Activated B cell treated with CpG ODN at 0.5 μM for 24 hours (primary cell): ENCODE data around the gene MTG1. TPM values are rescaled to one million over a fixed set of nuclear protein-coding genes. Genes with fewer than 3 reads are reported as not detected.

Source experiments
- ATAC-seq: fragments of 200-7000 bp; cut with Tn5 transposase; one replicate; pipeline ENCODE4 v1.10.0; 2021; ENCODE audit warnings: low read depth, mild to moderate bottlenecking, moderate library complexity
- CTCF ChIA-PET: fragments of 350-600 bp; sonication (Branson Sonifier 250); formaldehyde crosslinking; loops from one replicate; lab custom pipeline; 2021; ENCODE audit warnings: antibody characterized with exemption; lab: Charles Lee
- POLR2A ChIA-PET: fragments of 350-600 bp; sonication (Branson Sonifier 250); formaldehyde crosslinking; loops from one replicate; lab custom pipeline; 2021; ENCODE audit warnings: antibody characterized with exemption; lab: Charles Lee
- DNase-seq: peaks from one replicate; pipeline ENCODE4 v3.0.0; 2022
- H3K27ac Mint-ChIP-seq: one replicate; pipeline ENCODE4 v1.8.0; 2020; ENCODE audit warnings: mixed read lengths
- H3K27me3 Mint-ChIP-seq: one replicate; pipeline ENCODE4 v1.8.0; 2021; ENCODE audit warnings: mixed read lengths
- H3K36me3 Mint-ChIP-seq: one replicate; pipeline ENCODE4 v1.8.0; 2021; ENCODE audit warnings: low read depth, mixed read lengths
- H3K4me1 Mint-ChIP-seq: one replicate; pipeline ENCODE4 v1.8.0; 2021; ENCODE audit warnings: mixed read lengths
- H3K4me3 Mint-ChIP-seq: one replicate; pipeline ENCODE4 v1.8.0; 2020; ENCODE audit warnings: mild to moderate bottlenecking, mixed read lengths
- H3K9me3 Mint-ChIP-seq: one replicate; pipeline ENCODE4 v1.8.0; 2020; ENCODE audit warnings: mixed read lengths
- intact Hi-C: fragments of 100-400 bp; cut with micrococcal nuclease; formaldehyde crosslinking; loops from one replicate; pipeline ENCODE4 v1.15.1; 2024
- total RNA-seq: library from RNA; stranded (reverse); gene quantifications from 2 replicates; pipeline ENCODE4 v1.2.3, GENCODE V29; 2022
- TF ChIP-seq, protein P1 (sequence below): fragments of 200-600 bp; IDR thresholded peaks from one replicate; pipeline ENCODE4 v1.8.0; 2022; ENCODE audit warnings: antibody characterized with exemption, mild to moderate bottlenecking

MTG1 gene
- total RNA-seq, 1 donor from 2014 or later, result 83.1 TPM

DNA sequence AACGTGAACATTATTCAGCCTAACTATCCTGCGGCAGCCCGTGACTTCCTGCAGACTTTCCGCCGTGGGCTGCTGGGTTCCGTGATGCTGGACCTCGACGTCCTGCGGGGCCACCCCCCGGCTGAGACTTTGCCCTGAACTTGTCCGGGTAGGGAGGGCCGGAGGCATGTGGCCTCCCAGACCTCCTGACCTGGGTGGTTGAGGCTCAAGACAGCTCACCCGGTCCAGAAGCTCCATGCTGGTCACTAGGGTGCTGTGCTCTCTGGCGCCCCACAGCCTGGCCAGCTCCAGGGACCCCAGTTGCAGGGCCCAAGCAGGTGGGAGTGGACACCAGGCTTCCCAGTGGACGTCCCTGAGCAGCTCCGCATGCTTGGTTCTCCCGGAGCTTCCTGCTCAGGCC, 26.1 kb downstream of the MTG1 start:
- Mint-ChIP-seq H3K27me3 (no peaks in the 10 kb centered on the region), H3K9me3 (no peaks in the 10 kb centered on the region), H3K27ac (no peak overlapping the region), H3K4me1 (peaks cover 3% of the 10 kb centered on the region), H3K36me3 (peaks cover 40% of the 10 kb centered on the region), H3K4me3 (no peak overlapping the region)
- POLR2A ChIA-PET, result no interaction called here
- CTCF ChIA-PET, result no interaction called here
- DNase-seq (no peak), ATAC-seq (no peak)
- intact Hi-C loops, result no loop called here
- TF ChIP-seq, protein P1, sequence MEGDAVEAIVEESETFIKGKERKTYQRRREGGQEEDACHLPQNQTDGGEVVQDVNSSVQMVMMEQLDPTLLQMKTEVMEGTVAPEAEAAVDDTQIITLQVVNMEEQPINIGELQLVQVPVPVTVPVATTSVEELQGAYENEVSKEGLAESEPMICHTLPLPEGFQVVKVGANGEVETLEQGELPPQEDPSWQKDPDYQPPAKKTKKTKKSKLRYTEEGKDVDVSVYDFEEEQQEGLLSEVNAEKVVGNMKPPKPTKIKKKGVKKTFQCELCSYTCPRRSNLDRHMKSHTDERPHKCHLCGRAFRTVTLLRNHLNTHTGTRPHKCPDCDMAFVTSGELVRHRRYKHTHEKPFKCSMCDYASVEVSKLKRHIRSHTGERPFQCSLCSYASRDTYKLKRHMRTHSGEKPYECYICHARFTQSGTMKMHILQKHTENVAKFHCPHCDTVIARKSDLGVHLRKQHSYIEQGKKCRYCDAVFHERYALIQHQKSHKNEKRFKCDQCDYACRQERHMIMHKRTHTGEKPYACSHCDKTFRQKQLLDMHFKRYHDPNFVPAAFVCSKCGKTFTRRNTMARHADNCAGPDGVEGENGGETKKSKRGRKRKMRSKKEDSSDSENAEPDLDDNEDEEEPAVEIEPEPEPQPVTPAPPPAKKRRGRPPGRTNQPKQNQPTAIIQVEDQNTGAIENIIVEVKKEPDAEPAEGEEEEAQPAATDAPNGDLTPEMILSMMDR, result no peak

- CTCF ChIA-PET, result no interaction called here
- peaks cover 35% of the 10 kb centered on the region for H3K36me3 Mint-ChIP-seq
- POLR2A ChIA-PET, result no interaction called here
- no peak overlapping the region for H3K27ac Mint-ChIP-seq
- TF ChIP-seq, protein P1, result no peak
- H3K9me3 Mint-ChIP-seq, result no peaks in the 10 kb centered on the region
- intact Hi-C loops, result no loop called here
- ATAC-seq, result no peak
- no peak for DNase-seq
- H3K4me1 Mint-ChIP-seq, result peaks cover 3% of the 10 kb centered on the region
- H3K27me3 Mint-ChIP-seq, result no peaks in the 10 kb centered on the region
- H3K4me3 Mint-ChIP-seq, result no peak overlapping the region
Observed at GRCh38 chr10:133420579-133420978, 26.6 kb downstream of the MTG1 start.

GRCh38 chr10:133421336-133422222, 27.6 kb downstream of the MTG1 start:
- no peaks in the 10 kb centered on the region for H3K9me3 Mint-ChIP-seq
- H3K4me3 Mint-ChIP-seq, result no peak overlapping the region
- TF ChIP-seq, protein P1, result no peak
- CTCF ChIA-PET, result no interaction called here
- peaks cover 28% of the 10 kb centered on the region for H3K36me3 Mint-ChIP-seq
- DNase-seq, result no peak
- intact Hi-C loops, result no loop called here
- H3K4me1 Mint-ChIP-seq, result peaks cover 3% of the 10 kb centered on the region
- H3K27me3 Mint-ChIP-seq, result no peaks in the 10 kb centered on the region
- POLR2A ChIA-PET, result interaction anchor here (1.3 kb wide), 1 partner anchor 32 kb away, joined by 4 read pairs; no protein-coding TSS in a partner anchor
- H3K27ac Mint-ChIP-seq, result no peak overlapping the region
- no peak for ATAC-seq

- TF ChIP-seq, protein P1, result no peak
- H3K4me3 Mint-ChIP-seq, result no peak overlapping the region
- CTCF ChIA-PET, result no interaction called here
Observed at GRCh38 chr10:133422223-133422806, 28.4 kb downstream of the MTG1 start.

More at GRCh38 chr10:133422223-133422806, 28.4 kb downstream of the MTG1 start:
- no peaks in the 10 kb centered on the region for H3K9me3 Mint-ChIP-seq
- POLR2A ChIA-PET, result interaction anchor here (1.3 kb wide), 1 partner anchor 33 kb away, joined by 4 read pairs; no protein-coding TSS in a partner anchor
- ATAC-seq (no peak), DNase-seq (no peak)
- no peaks in the 10 kb centered on the region for H3K27me3 Mint-ChIP-seq
- H3K36me3 Mint-ChIP-seq, result peaks cover 28% of the 10 kb centered on the region
- peaks cover 3% of the 10 kb centered on the region for H3K4me1 Mint-ChIP-seq
- H3K27ac Mint-ChIP-seq, result no peak overlapping the region
- intact Hi-C loops, result no loop called here
